ENCODE data around the gene TREML4. TPM values are rescaled to one million over a fixed set of nuclear protein-coding genes. Genes with fewer than 3 reads are reported as not detected.
"Not testable (repeated sequence)": the region's sequence is repeated elsewhere in the genome, so short reads cannot be mapped to it uniquely, and the experiment has no call there.

Gene TREML4
- total RNA-seq, 4 donors from 2014 or later: not detected

- Histone ChIP-seq H3K27ac (no peak overlapping the region), H3K4me1 (peaks cover 0 to 4% (median 0%) of the 10 kb centered on the region in 4 donors), H3K9me3 (no peaks in the 10 kb centered on the region), H3K4me3 (no peak overlapping the region), H3K36me3 (no peaks in the 10 kb centered on the region), H3K27me3 (peaks cover 2 to 36% of the 10 kb centered on the region in 2 donors)
- 6 to 9% methylated on average over 22 of the region's 22 CpGs for WGBS, 2 donors
- TF ChIP-seq CTCF (IDR thresholded peaks at IDR 0.05) (no peak), EP300 (IDR thresholded peaks at IDR 0.05) (no peak), POLR2A (IDR thresholded peaks at IDR 0.05) (no peak)
- DNase-seq (ENCODE audit: low spot score in 2 of 2): no peak
These were observed 11.5 kb downstream of the TREML4 start for GRCh38 chr6:41239467-41240159.

- H3K9me3 ChIP-seq; H3K4me1 ChIP-seq; H3K27ac ChIP-seq; H3K4me3 ChIP-seq; H3K36me3 ChIP-seq; DNase-seq (ENCODE audit: low spot score in 2 of 2); H3K27me3 ChIP-seq: not testable (repeated sequence)
- WGBS, 2 donors: 92 to 96% methylated on average over 4 of the region's 4 CpGs
These were observed 18.4 kb downstream of the TREML4 start for GRCh38 chr6:41246529-41246928.

GRCh38 chr6:41247288-41247865, 19.2 kb downstream of the TREML4 start:
- H3K27ac ChIP-seq: no peak overlapping the region
- TF ChIP-seq EP300 (IDR thresholded peaks at IDR 0.05): no peak
- no peak for TF ChIP-seq CTCF (IDR thresholded peaks at IDR 0.05)
- no peak for TF ChIP-seq POLR2A (IDR thresholded peaks at IDR 0.05)
- WGBS, 2 donors: 68 to 74% methylated on average over 7 to 9 of the region's 9 CpGs

GRCh38 chr6:41247882-41248705, 19.9 kb downstream of the TREML4 start:
- peaks cover 0 to 4% (median 0%) of the 10 kb centered on the region in 4 donors for H3K9me3 ChIP-seq
- no peaks in the 10 kb centered on the region for H3K27me3 ChIP-seq
- 72 to 74% methylated on average over 7 of the region's 7 CpGs for WGBS, 2 donors
- H3K27ac ChIP-seq: no peak overlapping the region
- no peak for DNase-seq (ENCODE audit: low spot score in 2 of 2)
- no peak overlapping the region for H3K4me3 ChIP-seq
- TF ChIP-seq CTCF (IDR thresholded peaks at IDR 0.05): no peak
- TF ChIP-seq POLR2A (IDR thresholded peaks at IDR 0.05): no peak
- TF ChIP-seq EP300 (IDR thresholded peaks at IDR 0.05): no peak
- H3K36me3 ChIP-seq: no peaks in the 10 kb centered on the region
- H3K4me1 ChIP-seq: no peaks in the 10 kb centered on the region

More at GRCh38 chr6:41247288-41247865, 19.2 kb downstream of the TREML4 start:
- Histone ChIP-seq H3K4me3 (no peak overlapping the region), H3K9me3 (peaks cover 0 to 4% (median 0%) of the 10 kb centered on the region in 4 donors), H3K36me3 (no peaks in the 10 kb centered on the region), H3K27me3 (no peaks in the 10 kb centered on the region), H3K4me1 (no peaks in the 10 kb centered on the region)
- DNase-seq (ENCODE audit: low spot score in 2 of 2): no peak

GRCh38 chr6:41252401-41253169, 24.4 kb downstream of the TREML4 start:
- Histone ChIP-seq H3K27me3 (no peaks in the 10 kb centered on the region), H3K36me3 (no peaks in the 10 kb centered on the region), H3K4me3 (no peak overlapping the region), H3K4me1 (no peaks in the 10 kb centered on the region), H3K27ac (no peak overlapping the region), H3K9me3 (no peaks in the 10 kb centered on the region)
- no peak for DNase-seq (ENCODE audit: low spot score in 2 of 2)
- no peak for TF ChIP-seq CTCF (IDR thresholded peaks at IDR 0.05)
- WGBS, 2 donors: 62 to 65% methylated on average over 3 of the region's 3 CpGs
